ENCODE data around the gene CD8B. TPM values are rescaled to one million over a fixed set of nuclear protein-coding genes. Genes with fewer than 3 reads are reported as not detected.

The CD8B gene
- total RNA-seq, 4 donors from 2014 or later = 5.1 TPM; not detected in 3

- Histone ChIP-seq H3K36me3 (no peaks in the 10 kb centered on the region), H3K27ac (no peak overlapping the region), H3K4me3 (no peak overlapping the region), H3K9me3 (no peaks in the 10 kb centered on the region), H3K4me1 (peaks cover 12 to 16% (median 14%) of the 10 kb centered on the region in 4 donors), H3K27me3 (peaks cover 30% of the 10 kb centered on the region)
- WGBS, 2 donors (ENCODE audit: low coverage in 1 of 2) = 90 to 91% methylated on average over 2 to 9 of the region's 9 CpGs
- intact Hi-C loops (cut with DNase I; ENCODE audit: low total_unique reads) = no loop called here
- DNase-seq = no peak
- in situ Hi-C loops (cut with MboI; ENCODE audit: low pct_ligation_motif_present in 1 of 4, low pct_unique_long_range_greater_than_20kb in 1 of 4, low sequenced_read_pairs in 3 of 4) = no loop called here
- no peak for TF ChIP-seq EP300 (IDR thresholded peaks at IDR 0.05; ENCODE audit: low read depth)
- TF ChIP-seq POLR2A (IDR thresholded peaks at IDR 0.05) = no peak
- TF ChIP-seq CTCF (IDR thresholded peaks at IDR 0.05) = no peak
- no peak for TF ChIP-seq POLR2AphosphoS5 (IDR thresholded peaks at IDR 0.05)
Measured at GRCh38 chr2:86785456-86785855, 76.2 kb downstream of the CD8B start.

GRCh38 chr2:86783615-86784339 lies 77.9 kb downstream of the CD8B start:
- TF ChIP-seq POLR2AphosphoS5 (IDR thresholded peaks at IDR 0.05) = no peak
- peaks cover under 1 to 1% (median under 1%) of the 10 kb centered on the region in 4 donors for H3K4me1 ChIP-seq
- H3K27ac ChIP-seq = no peak overlapping the region
- H3K4me3 ChIP-seq = no peak overlapping the region
- DNase-seq = no peak
- in situ Hi-C loops (cut with MboI; ENCODE audit: low pct_ligation_motif_present in 1 of 4, low pct_unique_long_range_greater_than_20kb in 1 of 4, low sequenced_read_pairs in 3 of 4) = no loop called here
- H3K9me3 ChIP-seq = no peaks in the 10 kb centered on the region
- intact Hi-C loops (cut with DNase I; ENCODE audit: low total_unique reads) = loop anchor here (1.0 kb wide), 1 partner anchor 25 kb away; no protein-coding TSS in a partner anchor
- H3K27me3 ChIP-seq = peaks cover 13% of the 10 kb centered on the region
- WGBS, 2 donors (ENCODE audit: low coverage in 1 of 2) = 43 to 53% methylated on average over 5 to 8 of the region's 8 CpGs
- H3K36me3 ChIP-seq = no peaks in the 10 kb centered on the region

- in situ Hi-C loops (cut with MboI; ENCODE audit: low pct_ligation_motif_present in 1 of 4, low pct_unique_long_range_greater_than_20kb in 1 of 4, low sequenced_read_pairs in 3 of 4) = no loop called here
- 90 to 93% methylated on average over 3 to 7 of the region's 7 CpGs for WGBS, 2 donors (ENCODE audit: low coverage in 1 of 2)
- H3K9me3 ChIP-seq = no peaks in the 10 kb centered on the region
- no peak for TF ChIP-seq CTCF (IDR thresholded peaks at IDR 0.05)
- no peak for TF ChIP-seq POLR2AphosphoS5 (IDR thresholded peaks at IDR 0.05)
- no peak for TF ChIP-seq EP300 (IDR thresholded peaks at IDR 0.05; ENCODE audit: low read depth)
- TF ChIP-seq POLR2A (IDR thresholded peaks at IDR 0.05) = no peak
- intact Hi-C loops (cut with DNase I; ENCODE audit: low total_unique reads) = loop anchor here (1.0 kb wide), 1 partner anchor 26 kb away; no protein-coding TSS in a partner anchor
- H3K27me3 ChIP-seq = peaks cover 4% of the 10 kb centered on the region
- DNase-seq = no peak
- H3K36me3 ChIP-seq = no peaks in the 10 kb centered on the region
- H3K27ac ChIP-seq = no peak overlapping the region
- H3K4me3 ChIP-seq = no peak overlapping the region
- H3K4me1 ChIP-seq = no peaks in the 10 kb centered on the region
Measured at GRCh38 chr2:86782748-86783147, 78.9 kb downstream of the CD8B start.

- no peaks in the 10 kb centered on the region for H3K36me3 ChIP-seq
- H3K27ac ChIP-seq = no peak overlapping the region
- TF ChIP-seq POLR2AphosphoS5 (IDR thresholded peaks at IDR 0.05) (no peak), CTCF (IDR thresholded peaks at IDR 0.05) (no peak), EP300 (IDR thresholded peaks at IDR 0.05; ENCODE audit: low read depth) (no peak), POLR2A (IDR thresholded peaks at IDR 0.05) (no peak)
- intact Hi-C loops (cut with DNase I; ENCODE audit: low total_unique reads) = no loop called here
- H3K9me3 ChIP-seq = no peaks in the 10 kb centered on the region
- H3K27me3 ChIP-seq = no peaks in the 10 kb centered on the region
- DNase-seq = no peak
- in situ Hi-C loops (cut with MboI; ENCODE audit: low pct_ligation_motif_present in 1 of 4, low pct_unique_long_range_greater_than_20kb in 1 of 4, low sequenced_read_pairs in 3 of 4) = no loop called here
- WGBS, 2 donors (ENCODE audit: low coverage in 1 of 2) = 50 to 72% methylated on average over 2 to 9 of the region's 9 CpGs
- no peak overlapping the region for H3K4me3 ChIP-seq
- no peaks in the 10 kb centered on the region for H3K4me1 ChIP-seq
Measured at GRCh38 chr2:86781363-86781762, 80.3 kb downstream of the CD8B start.

All from transverse colon (tissue), 4 donors.